Colonic mucosa (tissue), 4 donors: ENCODE results near the gene SMARCA4. TPM values are rescaled to one million over a fixed set of nuclear protein-coding genes. Genes with fewer than 3 reads are reported as not detected.

ENCODE experiments used
- DNase-seq: peaks from one replicate; pipeline ENCODE4 v3.0.0-alpha.2; 2020
- H3K27ac ChIP-seq: fragments of 200-600 bp; one replicate; pipeline ENCODE4 v1.8.0; 2021
- H3K27me3 ChIP-seq: fragments of 200-600 bp; one replicate; pipeline ENCODE4 v1.8.0; 2021
- H3K36me3 ChIP-seq: fragments of 200-600 bp; one replicate; pipeline ENCODE4 v1.8.0; 2021
- H3K4me1 ChIP-seq: fragments of 200-600 bp; one replicate; pipeline ENCODE4 v1.8.0; 2021; ENCODE audit warnings: mild to moderate bottlenecking
- H3K4me3 ChIP-seq: fragments of 200-600 bp; one replicate; pipeline ENCODE4 v1.8.0; 2021
- H3K9ac ChIP-seq, 2 donors: one replicate each; pipeline ENCODE4 v1.7.0; 2013; ENCODE audit warnings: control low read depth in 2 of 2, low read depth in 2 of 2, low read length in 2 of 2
- H3K9me3 ChIP-seq: fragments of 200-600 bp; one replicate; pipeline ENCODE4 v1.8.0; 2021
- intact Hi-C: fragments of 100-400 bp; cut with DNase I; formaldehyde crosslinking; loops from one replicate; pipeline ENCODE4 v1.14.1; 2022
- total RNA-seq, 2 donors: library from RNA; stranded (reverse); fragmentation: NEBNext Ultra II Directional in 1 of 2; extraction: Animal tissue kit (Norgen Biotek cat#: 25700) in 1 of 2; gene quantifications; one replicate each; pipeline ENCODE4 v1.2.1, GENCODE V29; 2021
- TF ChIP-seq, protein P1 (sequence below): fragments of 200-600 bp; IDR thresholded peaks from one replicate; pipeline ENCODE4 v1.8.0; 2022; ENCODE audit warnings: antibody characterized with exemption, mild to moderate bottlenecking
- donor health status: healthy.
- donor health status: DM: no; HTN: no; CAD: no.
- donor health status: DM: no; HTN: no; CAD: no.

Gene SMARCA4
- total RNA-seq, 2 donors from 2014 or later: 73.8 to 141 TPM

DNA sequence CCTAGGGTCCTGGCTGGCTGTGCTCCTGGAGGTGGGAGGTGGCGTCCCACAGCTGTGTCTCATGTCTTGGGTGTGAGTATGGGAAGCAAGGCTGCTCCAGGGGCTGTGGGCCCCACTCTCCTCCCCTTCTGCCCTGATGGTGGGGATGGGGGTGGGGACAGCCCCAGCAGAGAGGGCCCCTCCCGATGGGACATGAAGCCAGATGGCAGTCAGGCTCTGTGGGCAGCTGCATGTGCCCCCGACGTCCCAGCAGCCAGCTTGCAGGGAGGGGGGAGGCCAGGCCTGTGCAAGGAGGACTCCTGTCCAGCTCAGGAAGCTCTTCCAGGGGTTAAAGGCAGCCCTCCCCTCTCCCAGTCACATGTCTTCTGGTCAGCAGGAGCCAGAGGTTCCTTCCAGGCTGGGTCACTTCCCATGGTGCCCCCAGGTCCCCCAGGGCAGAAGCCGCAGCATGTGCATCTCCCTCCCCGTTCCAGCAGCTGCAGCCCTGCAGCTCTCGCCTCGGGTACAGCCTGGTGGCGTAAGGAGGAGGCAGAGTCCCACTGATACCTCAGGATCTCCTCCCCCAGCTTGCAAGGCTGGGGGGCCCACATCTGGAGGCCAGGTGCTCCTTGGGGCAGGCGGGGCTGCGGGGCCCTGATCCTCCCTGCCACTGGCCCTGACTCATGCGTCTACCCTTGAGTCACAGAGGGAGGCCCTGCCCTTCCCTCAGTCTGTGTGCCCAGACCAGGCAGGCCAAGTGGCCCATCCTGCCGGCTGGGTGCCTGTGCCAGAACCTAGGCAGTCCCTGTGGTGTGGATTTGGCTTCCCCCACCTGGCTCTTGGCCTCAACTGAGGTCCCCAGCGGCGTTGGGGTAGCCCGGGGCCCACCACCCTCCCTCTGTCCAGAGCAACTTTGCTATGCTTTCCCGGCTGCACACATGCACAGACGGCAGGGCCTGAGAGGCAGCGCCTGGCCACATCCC lies 45.4 kb upstream of the SMARCA4 start:
- Histone ChIP-seq H3K4me1 (no peaks in the 10 kb centered on the region), H3K27ac (no peak overlapping the region), H3K4me3 (no peak overlapping the region), H3K36me3 (peaks cover 15% of the 10 kb centered on the region), H3K27me3 (no peaks in the 10 kb centered on the region), H3K9me3 (no peaks in the 10 kb centered on the region), H3K9ac (no peak overlapping the region)
- no peak for DNase-seq
- TF ChIP-seq, protein P1, sequence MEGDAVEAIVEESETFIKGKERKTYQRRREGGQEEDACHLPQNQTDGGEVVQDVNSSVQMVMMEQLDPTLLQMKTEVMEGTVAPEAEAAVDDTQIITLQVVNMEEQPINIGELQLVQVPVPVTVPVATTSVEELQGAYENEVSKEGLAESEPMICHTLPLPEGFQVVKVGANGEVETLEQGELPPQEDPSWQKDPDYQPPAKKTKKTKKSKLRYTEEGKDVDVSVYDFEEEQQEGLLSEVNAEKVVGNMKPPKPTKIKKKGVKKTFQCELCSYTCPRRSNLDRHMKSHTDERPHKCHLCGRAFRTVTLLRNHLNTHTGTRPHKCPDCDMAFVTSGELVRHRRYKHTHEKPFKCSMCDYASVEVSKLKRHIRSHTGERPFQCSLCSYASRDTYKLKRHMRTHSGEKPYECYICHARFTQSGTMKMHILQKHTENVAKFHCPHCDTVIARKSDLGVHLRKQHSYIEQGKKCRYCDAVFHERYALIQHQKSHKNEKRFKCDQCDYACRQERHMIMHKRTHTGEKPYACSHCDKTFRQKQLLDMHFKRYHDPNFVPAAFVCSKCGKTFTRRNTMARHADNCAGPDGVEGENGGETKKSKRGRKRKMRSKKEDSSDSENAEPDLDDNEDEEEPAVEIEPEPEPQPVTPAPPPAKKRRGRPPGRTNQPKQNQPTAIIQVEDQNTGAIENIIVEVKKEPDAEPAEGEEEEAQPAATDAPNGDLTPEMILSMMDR: no peak
- intact Hi-C loops: no loop called here

DNA sequence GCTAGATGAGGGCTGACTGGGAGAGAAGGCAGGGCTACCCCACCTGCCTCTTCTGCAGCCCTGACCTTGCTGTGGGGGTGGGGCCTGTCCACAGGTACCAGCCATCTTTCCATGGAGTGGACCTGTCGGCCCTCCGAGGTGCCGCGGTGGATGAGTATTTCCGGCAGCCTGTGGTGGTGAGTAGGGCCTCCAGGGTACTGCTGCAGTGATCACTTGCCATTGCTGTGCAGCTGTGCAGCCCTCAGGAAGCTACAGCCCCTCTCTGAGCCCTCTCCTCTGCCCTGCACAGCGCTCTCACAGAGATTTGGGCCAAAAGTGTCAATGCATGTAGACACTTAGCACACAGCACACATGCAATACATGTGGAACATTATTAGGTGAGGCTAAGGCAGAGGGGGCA lies 44.2 kb upstream of the SMARCA4 start:
- Histone ChIP-seq H3K4me3 (no peak overlapping the region), H3K4me1 (no peaks in the 10 kb centered on the region), H3K36me3 (peaks cover 15% of the 10 kb centered on the region), H3K27me3 (no peaks in the 10 kb centered on the region), H3K9me3 (no peaks in the 10 kb centered on the region), H3K27ac (no peak overlapping the region), H3K9ac (no peak overlapping the region)
- DNase-seq: no peak
- TF ChIP-seq, protein P1: no peak
- intact Hi-C loops: no loop called here

DNA sequence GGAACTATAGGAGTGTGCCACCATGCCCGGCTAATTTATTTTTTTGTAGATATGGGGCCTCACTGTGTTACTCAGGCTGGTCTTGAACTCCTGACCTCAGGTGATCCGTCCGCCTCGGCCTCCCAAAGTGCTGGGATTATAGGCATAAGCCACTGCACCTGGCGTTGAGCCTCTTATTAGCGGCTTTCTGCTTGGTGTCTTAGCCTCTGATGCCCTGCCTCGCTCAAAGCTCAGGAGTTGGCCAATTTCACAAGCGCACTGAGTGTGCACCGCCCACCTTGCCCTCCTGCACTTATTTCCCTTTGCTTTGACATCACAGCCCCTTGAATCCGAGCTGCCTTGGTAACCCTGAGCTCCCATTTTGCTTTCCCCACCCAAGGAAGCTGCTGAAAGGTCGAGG lies 42.5 kb upstream of the SMARCA4 start:
- Histone ChIP-seq H3K27me3 (no peaks in the 10 kb centered on the region), H3K4me3 (no peak overlapping the region), H3K4me1 (no peaks in the 10 kb centered on the region), H3K36me3 (peaks cover 5% of the 10 kb centered on the region), H3K9me3 (no peaks in the 10 kb centered on the region), H3K9ac (no peak overlapping the region), H3K27ac (no peak overlapping the region)
- TF ChIP-seq, protein P1: no peak
- DNase-seq: no peak
- intact Hi-C loops: no loop called here

DNA sequence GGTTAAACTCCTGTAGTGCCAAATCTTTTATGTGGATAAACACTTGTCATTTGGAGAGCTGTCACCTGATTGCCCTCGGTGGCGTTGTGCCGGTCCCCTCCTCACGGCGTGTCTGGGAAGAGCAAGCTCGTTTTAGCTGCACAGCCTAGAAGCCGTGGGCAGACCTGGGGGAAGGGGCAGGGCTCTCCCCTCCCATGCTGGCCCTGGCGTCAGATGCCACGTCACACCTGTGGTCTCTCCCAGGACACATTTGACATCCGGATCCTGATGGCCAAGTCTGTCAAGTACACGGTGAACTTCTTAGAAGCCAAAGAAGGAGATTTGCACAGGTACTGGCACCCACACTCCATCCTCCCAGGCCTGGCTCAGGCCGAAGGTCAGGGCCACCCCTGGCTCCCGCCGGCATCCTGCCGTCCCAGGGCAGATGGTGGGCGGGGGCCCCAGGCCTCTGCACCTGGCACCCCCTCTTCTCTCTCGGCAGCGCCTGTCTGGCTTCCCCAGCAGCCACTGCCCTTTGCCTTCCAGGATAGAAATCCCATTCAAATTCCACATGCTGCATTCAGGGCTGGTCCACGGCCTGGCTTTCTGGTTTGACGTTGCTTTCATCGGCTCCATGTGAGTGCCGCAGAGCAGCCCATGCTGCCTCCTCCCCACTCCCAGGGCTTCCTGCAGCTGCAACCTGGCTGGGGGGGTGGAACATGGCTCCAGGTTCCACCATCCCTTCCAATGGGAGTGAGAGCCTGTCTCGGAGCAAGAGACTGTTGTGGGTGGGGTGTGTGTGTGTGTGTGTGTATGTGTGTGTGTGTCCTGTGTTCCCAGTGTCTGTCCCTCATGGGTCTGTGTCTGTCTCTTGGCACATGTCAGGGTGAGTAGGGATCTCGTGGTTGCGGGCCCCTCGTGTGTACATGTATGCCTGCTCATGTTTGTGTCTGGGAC lies 41.2 kb upstream of the SMARCA4 start:
- no peaks in the 10 kb centered on the region for H3K4me1 ChIP-seq
- TF ChIP-seq, protein P1: no peak
- H3K9me3 ChIP-seq: no peaks in the 10 kb centered on the region
- H3K4me3 ChIP-seq: no peak overlapping the region
- intact Hi-C loops: no loop called here
- DNase-seq: no peak
- no peak overlapping the region for H3K9ac ChIP-seq
- no peak overlapping the region for H3K27ac ChIP-seq
- H3K27me3 ChIP-seq: no peaks in the 10 kb centered on the region
- peaks cover 10% of the 10 kb centered on the region for H3K36me3 ChIP-seq

DNA sequence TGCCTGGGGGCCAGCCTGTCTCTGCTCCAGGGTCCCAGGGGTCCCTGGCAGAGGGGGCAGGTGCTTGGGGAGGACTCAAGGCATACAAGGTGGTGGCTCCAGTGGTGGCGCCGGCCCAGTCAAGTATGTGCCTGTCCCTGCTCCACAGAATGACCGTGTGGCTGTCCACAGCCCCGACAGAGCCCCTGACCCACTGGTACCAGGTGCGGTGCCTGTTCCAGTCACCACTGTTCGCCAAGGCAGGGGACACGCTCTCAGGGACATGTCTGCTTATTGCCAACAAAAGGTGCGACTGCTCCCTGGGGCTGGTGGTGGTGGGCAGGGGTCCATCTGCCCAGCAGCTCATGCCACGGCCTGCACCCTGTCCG lies 40.6 kb upstream of the SMARCA4 start:
- TF ChIP-seq, protein P1: no peak
- intact Hi-C loops: no loop called here
- H3K9ac ChIP-seq: no peak overlapping the region
- H3K4me1 ChIP-seq: no peaks in the 10 kb centered on the region
- H3K27me3 ChIP-seq: no peaks in the 10 kb centered on the region
- DNase-seq: no peak
- H3K4me3 ChIP-seq: no peak overlapping the region
- peaks cover 12% of the 10 kb centered on the region for H3K36me3 ChIP-seq
- no peak overlapping the region for H3K27ac ChIP-seq
- H3K9me3 ChIP-seq: no peaks in the 10 kb centered on the region
